GM21737 (cell line): ENCODE measurements around the gene RMP24.

Experiments
- ATAC-seq: cut with Tn5 transposase; IDR thresholded peaks from one replicate; pipeline ENCODE4 v1.9.1; 2021; ENCODE audit warnings: mild to moderate bottlenecking, moderate library complexity; ENCODE audit not compliant: unreplicated experiment

The RMP24 gene

GRCh38 chr18:35972197-35973000 is at the start of gene RMP24:
Gene RMP24 (plus strand): TSS chr18:35972679.
- peak; percentile 95 for ATAC-seq

DNA sequence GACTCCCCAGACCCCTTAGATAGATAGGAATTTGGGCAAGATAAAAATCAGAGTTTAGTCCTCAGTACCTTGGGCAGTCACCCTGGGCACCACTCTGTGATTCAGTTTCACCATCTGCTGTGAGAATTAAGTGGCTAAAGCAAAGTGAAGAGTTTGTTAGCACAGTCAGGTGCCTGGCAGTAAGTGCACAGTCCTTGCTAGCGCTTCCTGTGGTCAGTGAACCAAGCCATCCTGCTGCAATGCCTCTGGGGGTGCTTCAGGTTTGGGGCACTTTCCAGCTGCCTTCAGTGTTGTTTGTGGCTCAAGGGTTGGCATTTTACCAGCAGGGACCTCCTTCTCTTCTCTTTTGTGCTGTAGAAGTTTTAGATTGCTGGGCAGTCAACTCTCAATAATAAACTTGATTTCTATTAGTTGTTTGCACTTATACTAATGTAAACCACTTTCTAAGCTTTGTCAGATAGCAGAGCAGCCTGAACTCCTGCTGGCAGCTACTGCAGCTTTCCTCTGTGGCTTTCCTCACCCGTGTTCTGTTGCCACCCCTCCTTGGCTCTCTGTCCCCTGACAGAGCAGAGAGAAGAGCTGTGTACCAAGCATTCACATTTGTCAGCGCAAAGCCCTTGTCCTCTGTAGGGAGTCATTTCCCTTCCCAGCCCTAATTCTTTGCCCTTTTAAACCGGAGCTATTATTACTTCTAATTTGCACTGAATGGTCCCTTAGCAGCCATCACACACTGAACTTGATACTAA is 48.4 kb upstream of the RMP24 start:
- no peak for ATAC-seq

- no peak for ATAC-seq
These were observed 45.6 kb upstream of the RMP24 start for GRCh38 chr18:35926884-35927283.

GRCh38 chr18:35927430-35927829 is 45.0 kb upstream of the RMP24 start:
- no peak for ATAC-seq

- no peak for ATAC-seq
These were observed 38.5 kb upstream of the RMP24 start for GRCh38 chr18:35933982-35934381.

GRCh38 chr18:35934891-35935290 is 37.6 kb upstream of the RMP24 start:
- no peak for ATAC-seq

DNA sequence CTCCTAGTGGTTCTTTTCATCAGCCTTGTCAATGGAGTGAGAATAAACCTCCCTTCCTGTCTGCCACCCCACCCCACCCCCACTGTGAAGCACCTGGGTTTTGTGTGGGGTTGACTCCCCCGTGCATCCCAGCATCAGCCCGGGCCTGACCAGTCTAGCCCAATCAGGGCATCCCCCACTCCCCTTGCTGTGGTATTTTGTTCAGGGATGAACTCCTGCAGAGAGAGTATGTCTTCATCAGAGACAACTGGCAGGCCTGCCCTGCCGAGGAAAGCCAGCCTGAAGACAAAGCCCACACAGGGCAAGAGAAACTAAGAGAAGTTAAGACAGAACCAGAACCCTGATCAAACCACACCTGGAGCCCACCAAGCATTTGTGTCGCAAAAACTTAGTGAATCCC is 36.7 kb upstream of the RMP24 start:
- ATAC-seq, result no peak

- no peak for ATAC-seq
These were observed 35.5 kb upstream of the RMP24 start for GRCh38 chr18:35936951-35937350.

GRCh38 chr18:35938158-35938557 is 34.3 kb upstream of the RMP24 start:
- no peak for ATAC-seq

GRCh38 chr18:35938562-35938961 is 33.9 kb upstream of the RMP24 start:
- no peak for ATAC-seq

- no peak for ATAC-seq
These were observed 33.3 kb upstream of the RMP24 start for GRCh38 chr18:35939138-35939537.

GRCh38 chr18:35941299-35941698 is 31.2 kb upstream of the RMP24 start:
- ATAC-seq, result no peak

DNA sequence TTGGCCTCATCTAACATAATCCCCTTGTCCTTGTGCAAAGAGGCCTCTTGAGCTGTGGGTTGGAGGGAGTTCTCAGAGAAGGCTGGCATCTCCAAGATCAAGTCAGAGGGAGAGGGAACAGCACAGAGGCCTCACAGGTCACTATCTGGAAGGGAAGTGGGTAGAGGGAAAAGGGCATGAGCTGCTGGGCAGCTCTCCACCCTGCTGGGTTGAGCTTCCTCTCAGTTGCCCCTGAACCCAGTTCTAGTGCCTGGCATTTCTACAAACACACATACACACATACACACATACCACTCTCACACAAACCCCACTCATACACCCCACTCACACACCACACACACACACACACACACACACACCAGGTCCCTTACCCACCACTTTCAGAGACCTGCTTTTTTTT is 30.3 kb upstream of the RMP24 start:
- no peak for ATAC-seq

DNA sequence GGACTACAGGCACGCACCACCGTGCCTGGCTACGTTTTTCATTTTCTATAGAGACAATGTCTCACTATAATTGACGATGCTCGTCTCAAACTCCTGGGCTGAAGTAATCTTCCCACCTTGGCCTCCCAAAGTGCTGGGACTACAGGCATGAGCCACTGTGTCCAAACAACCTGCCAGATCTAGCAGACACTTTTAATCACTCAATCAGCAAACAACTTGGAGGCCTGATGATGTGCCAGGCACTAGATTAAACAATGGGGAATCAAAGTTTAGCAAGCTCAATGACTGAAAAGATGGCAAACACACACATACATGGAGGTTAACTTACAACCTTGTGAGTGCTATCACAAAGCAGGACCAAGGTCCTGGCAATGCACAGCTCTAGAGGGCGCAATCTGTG is 29.8 kb upstream of the RMP24 start:
- no peak for ATAC-seq

- no peak for ATAC-seq
These were observed 24.4 kb upstream of the RMP24 start for GRCh38 chr18:35948080-35948479.

DNA sequence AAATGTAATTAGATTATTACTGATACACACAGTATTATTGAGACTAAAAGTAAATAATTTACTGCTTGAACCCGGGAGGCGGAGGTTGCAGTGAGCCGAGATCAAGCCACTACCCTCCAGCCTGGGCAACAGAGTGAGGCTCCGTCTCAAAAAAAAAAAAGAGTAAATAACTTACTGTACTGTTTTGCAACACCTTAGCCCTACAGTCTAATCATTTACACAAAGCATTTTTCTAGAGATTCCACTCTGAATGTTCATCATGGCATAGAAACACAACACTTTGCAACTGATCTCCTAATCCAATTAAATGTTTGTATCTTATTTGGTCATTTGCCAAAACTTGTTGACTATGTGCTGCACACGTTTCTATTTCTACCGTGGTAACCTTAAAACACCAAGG is 23.4 kb upstream of the RMP24 start:
- no peak for ATAC-seq

DNA sequence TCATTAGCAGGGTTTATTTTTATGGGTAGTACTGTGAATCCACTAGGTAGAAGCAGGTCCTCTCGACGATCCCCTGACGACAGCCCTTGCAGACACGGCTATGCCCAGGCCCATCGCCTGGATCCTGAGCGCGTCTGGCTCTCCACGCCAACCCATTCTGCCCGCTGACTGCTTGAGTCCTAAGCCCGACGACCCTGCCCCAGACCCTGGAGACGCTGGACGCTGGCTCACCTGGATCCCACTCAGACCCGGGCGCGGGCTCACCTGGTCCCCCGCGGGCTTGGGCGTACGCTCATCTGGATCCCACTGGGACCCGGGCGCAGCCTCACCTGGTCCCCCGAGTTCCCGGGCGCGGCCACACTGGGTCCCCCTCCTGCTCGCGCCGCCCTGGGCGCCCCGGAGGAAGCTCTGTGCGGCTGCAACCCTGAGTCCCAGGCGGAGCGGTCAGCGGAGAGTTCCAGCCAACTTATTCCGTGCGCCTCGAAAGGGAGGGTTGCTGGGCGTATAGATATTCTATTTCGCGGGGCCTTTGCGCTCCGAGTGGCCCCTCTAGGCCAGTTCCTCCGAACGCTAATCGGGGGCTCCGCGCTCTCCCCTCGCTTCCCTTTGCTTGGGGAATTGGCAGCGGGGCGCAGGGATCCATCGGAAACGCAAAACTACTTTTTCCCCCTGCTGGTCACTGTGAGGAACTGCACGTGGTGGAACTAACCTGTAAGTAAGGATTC is 22.4 kb upstream of the RMP24 start:
- ATAC-seq, result no peak

DNA sequence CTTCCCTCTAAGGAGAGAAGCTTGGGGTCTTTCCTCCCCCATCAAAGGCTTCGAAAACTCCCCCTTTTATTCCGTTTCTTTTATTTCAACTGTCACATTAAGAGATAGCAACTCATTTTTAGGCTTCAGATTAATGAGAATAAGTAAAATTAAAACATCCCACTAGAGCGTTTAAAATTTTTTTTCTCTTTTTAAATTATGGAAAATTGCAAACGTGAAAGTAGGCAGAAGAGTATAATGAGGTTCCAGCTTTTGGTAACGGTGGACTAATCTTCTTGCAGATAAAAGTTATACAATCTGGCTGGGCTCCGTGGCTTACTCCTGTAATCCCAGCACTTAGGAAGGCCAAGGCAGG is 21.9 kb upstream of the RMP24 start:
- ATAC-seq, result no peak

DNA sequence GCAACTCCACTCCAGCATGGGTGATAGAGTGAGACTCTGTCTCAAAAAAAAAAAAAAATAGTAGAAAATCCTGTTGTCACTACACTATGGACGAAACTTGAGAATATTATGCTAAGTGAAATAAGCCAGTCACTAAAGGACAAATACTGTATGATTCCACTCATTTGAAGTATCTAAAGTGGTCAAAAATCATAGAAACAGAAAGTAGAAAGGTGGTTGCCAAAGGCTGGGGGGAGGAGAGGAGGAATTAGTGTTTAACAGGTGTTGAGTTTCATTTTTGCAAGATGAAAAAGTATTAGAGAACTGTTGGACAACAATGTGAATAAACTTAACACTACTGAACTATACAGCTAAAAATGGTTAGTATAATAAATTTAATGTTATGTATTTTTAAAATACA is 18.8 kb upstream of the RMP24 start:
- ATAC-seq, result no peak

GRCh38 chr18:35956226-35956625 is 16.3 kb upstream of the RMP24 start:
- ATAC-seq, result no peak

DNA sequence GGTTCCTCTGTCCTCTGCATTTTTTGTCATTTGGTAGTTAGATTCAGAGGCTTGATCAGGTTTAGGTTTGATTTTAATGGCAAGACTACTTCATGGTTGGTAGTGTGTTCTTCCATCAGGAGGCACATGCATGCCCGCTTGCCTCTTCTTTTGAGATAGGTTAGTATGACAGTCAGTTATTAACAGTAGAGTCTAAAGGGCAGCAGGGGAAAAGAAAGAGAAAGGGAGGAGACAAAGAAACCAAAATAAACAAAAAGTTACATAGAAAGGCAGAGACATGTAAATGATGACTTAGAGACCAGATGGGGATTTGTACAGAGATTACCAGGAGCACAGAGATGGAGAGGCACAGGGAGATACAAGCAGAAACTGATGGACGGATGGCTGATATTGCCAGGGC is 10.2 kb upstream of the RMP24 start:
- ATAC-seq, result no peak

- no peak for ATAC-seq
These were observed 8.2 kb upstream of the RMP24 start for GRCh38 chr18:35964319-35964718.
